ENCODE measurements around the gene DOCK4.
A peak's percentile ranks its signal among the peaks of the same experiment; 100 is the strongest.

Gene DOCK4

GRCh38 chr7:112036071-112036470, 170.1 kb downstream of the DOCK4 start:
- no peak for DNase-seq (ENCODE audit: low read depth)
- H3K4me3 ChIP-seq (ENCODE audit: low read depth, low read length) = no peak overlapping the region

GRCh38 chr7:112031689-112032088, 174.5 kb downstream of the DOCK4 start:
- DNase-seq (ENCODE audit: low read depth) = no peak
- H3K4me3 ChIP-seq (ENCODE audit: low read depth, low read length) = no peak overlapping the region

GRCh38 chr7:112025556-112025955, 180.6 kb downstream of the DOCK4 start:
- H3K4me3 ChIP-seq (ENCODE audit: low read depth, low read length) = no peak overlapping the region
- DNase-seq (ENCODE audit: low read depth) = no peak

- no peak overlapping the region for H3K4me3 ChIP-seq (ENCODE audit: low read depth, low read length)
- DNase-seq (ENCODE audit: low read depth) = no peak
Observed at GRCh38 chr7:112023786-112024185, 182.4 kb downstream of the DOCK4 start.

- no peak overlapping the region for H3K4me3 ChIP-seq (ENCODE audit: low read depth, low read length)
- DNase-seq (ENCODE audit: low read depth) = no peak
Observed at GRCh38 chr7:112023282-112023681, 182.9 kb downstream of the DOCK4 start.

GRCh38 chr7:112022128-112022527, 184.1 kb downstream of the DOCK4 start:
- no peak for DNase-seq (ENCODE audit: low read depth)
- H3K4me3 ChIP-seq (ENCODE audit: low read depth, low read length) = no peak overlapping the region

- no peak overlapping the region for H3K4me3 ChIP-seq (ENCODE audit: low read depth, low read length)
- no peak for DNase-seq (ENCODE audit: low read depth)
Observed at GRCh38 chr7:112021379-112022044, 184.7 kb downstream of the DOCK4 start.

- no peak for DNase-seq (ENCODE audit: low read depth)
Observed at GRCh38 chr7:112020800-112021199, 185.4 kb downstream of the DOCK4 start.

GRCh38 chr7:112019932-112020331, 186.3 kb downstream of the DOCK4 start:
- no peak for DNase-seq (ENCODE audit: low read depth)
- H3K4me3 ChIP-seq (ENCODE audit: low read depth, low read length) = no peak overlapping the region

More at GRCh38 chr7:112020800-112021199, 185.4 kb downstream of the DOCK4 start:
- H3K4me3 ChIP-seq (ENCODE audit: low read depth, low read length) = no peak overlapping the region

- DNase-seq (ENCODE audit: low read depth) = no peak
Observed at GRCh38 chr7:112018305-112019030, 187.7 kb downstream of the DOCK4 start.

GRCh38 chr7:112015146-112015545, 191.1 kb downstream of the DOCK4 start:
- no peak for DNase-seq (ENCODE audit: low read depth)
- no peak overlapping the region for H3K4me3 ChIP-seq (ENCODE audit: low read depth, low read length)

More at GRCh38 chr7:112018305-112019030, 187.7 kb downstream of the DOCK4 start:
- H3K4me3 ChIP-seq (ENCODE audit: low read depth, low read length) = no peak overlapping the region

GRCh38 chr7:112014347-112014746, 191.9 kb downstream of the DOCK4 start:
- H3K4me3 ChIP-seq (ENCODE audit: low read depth, low read length) = no peak overlapping the region
- DNase-seq (ENCODE audit: low read depth) = no peak

- DNase-seq (ENCODE audit: low read depth) = no peak
- no peak overlapping the region for H3K4me3 ChIP-seq (ENCODE audit: low read depth, low read length)
Observed at GRCh38 chr7:112013274-112013673, 192.9 kb downstream of the DOCK4 start.

GRCh38 chr7:112012242-112012641, 194.0 kb downstream of the DOCK4 start:
- DNase-seq (ENCODE audit: low read depth) = no peak
- no peak overlapping the region for H3K4me3 ChIP-seq (ENCODE audit: low read depth, low read length)

- DNase-seq (ENCODE audit: low read depth) = no peak
- no peak overlapping the region for H3K4me3 ChIP-seq (ENCODE audit: low read depth, low read length)
Observed at GRCh38 chr7:112010994-112011393, 195.2 kb downstream of the DOCK4 start.

GRCh38 chr7:112010109-112010508, 196.1 kb downstream of the DOCK4 start:
- H3K4me3 ChIP-seq (ENCODE audit: low read depth, low read length) = no peak overlapping the region
- no peak for DNase-seq (ENCODE audit: low read depth)

- H3K4me3 ChIP-seq (ENCODE audit: low read depth, low read length) = no peak overlapping the region
- DNase-seq (ENCODE audit: low read depth) = peak; percentile 26
Observed at GRCh38 chr7:112009081-112009480, 197.1 kb downstream of the DOCK4 start.

GRCh38 chr7:112007185-112007584, 199.0 kb downstream of the DOCK4 start:
- no peak for DNase-seq (ENCODE audit: low read depth)
- H3K4me3 ChIP-seq (ENCODE audit: low read depth, low read length) = no peak overlapping the region

GRCh38 chr7:112006071-112006470, 200.1 kb downstream of the DOCK4 start:
- DNase-seq (ENCODE audit: low read depth) = no peak
- H3K4me3 ChIP-seq (ENCODE audit: low read depth, low read length) = no peak overlapping the region

GRCh38 chr7:112005205-112005775, 200.9 kb downstream of the DOCK4 start:
- no peak for DNase-seq (ENCODE audit: low read depth)
- H3K4me3 ChIP-seq (ENCODE audit: low read depth, low read length) = no peak overlapping the region
